Measurements from ENCODE around the gene C16orf86. TPM values are rescaled to one million over a fixed set of nuclear protein-coding genes. Genes with fewer than 3 reads are reported as not detected.
A peak's percentile ranks its signal among the peaks of the same experiment; 100 is the strongest.

The C16orf86 gene
- total RNA-seq, 1 donor from 2014 or later: 1.8 TPM

- H3K36me3 Mint-ChIP-seq (ENCODE audit: low read depth, unreplicated experiment): peaks cover 10% of the 10 kb centered on the region
- H3K4me3 Mint-ChIP-seq (ENCODE audit: unreplicated experiment): peak within 1 kb of the TSS; percentile 92
- TF ChIP-seq CTCF (IDR thresholded peaks at IDR 0.05; ENCODE audit: unreplicated experiment): no peak
- H3K27me3 Mint-ChIP-seq (ENCODE audit: unreplicated experiment): peaks cover 22% of the 10 kb centered on the region
- H3K9me3 Mint-ChIP-seq (ENCODE audit: unreplicated experiment): no peaks in the 10 kb centered on the region
- peaks cover 8% of the 10 kb centered on the region for H3K4me1 Mint-ChIP-seq (ENCODE audit: unreplicated experiment)
- peak; percentile 84 for DNase-seq (ENCODE audit: low spot score)
- peak within 1 kb of the TSS; percentile 75 for H3K27ac Mint-ChIP-seq (ENCODE audit: unreplicated experiment)
Measured at GRCh38 chr16:67660564-67661028, 6.0 kb upstream of the C16orf86 start, which contains the start of gene PARD6A. TSS of gene PARD6A (plus strand) at chr16:67660960. CDS start at chr16:67661039, 79 bp downstream.

- H3K27ac Mint-ChIP-seq (ENCODE audit: unreplicated experiment): peak overlapping the region; percentile 67
- H3K4me3 Mint-ChIP-seq (ENCODE audit: unreplicated experiment): peak overlapping the region; percentile 91
- peaks cover 19% of the 10 kb centered on the region for H3K27me3 Mint-ChIP-seq (ENCODE audit: unreplicated experiment)
Measured at GRCh38 chr16:67661101-67661761, 5.4 kb upstream of the C16orf86 start.

GRCh38 chr16:67661886-67662652 is 4.5 kb upstream of the C16orf86 start:
- peaks cover 7% of the 10 kb centered on the region for H3K36me3 Mint-ChIP-seq (ENCODE audit: low read depth, unreplicated experiment)
- no peak overlapping the region for H3K4me3 Mint-ChIP-seq (ENCODE audit: unreplicated experiment)
- peaks cover 20% of the 10 kb centered on the region for H3K27me3 Mint-ChIP-seq (ENCODE audit: unreplicated experiment)
- peaks cover 8% of the 10 kb centered on the region for H3K4me1 Mint-ChIP-seq (ENCODE audit: unreplicated experiment)
- H3K9me3 Mint-ChIP-seq (ENCODE audit: unreplicated experiment): no peaks in the 10 kb centered on the region
- TF ChIP-seq CTCF (IDR thresholded peaks at IDR 0.05; ENCODE audit: unreplicated experiment): no peak
- DNase-seq (ENCODE audit: low spot score): no peak
- H3K27ac Mint-ChIP-seq (ENCODE audit: unreplicated experiment): peak overlapping the region; percentile 52

More at GRCh38 chr16:67661101-67661761, 5.4 kb upstream of the C16orf86 start:
- no peak for TF ChIP-seq CTCF (IDR thresholded peaks at IDR 0.05; ENCODE audit: unreplicated experiment)
- Mint-ChIP-seq H3K9me3 (ENCODE audit: unreplicated experiment) (no peaks in the 10 kb centered on the region), H3K4me1 (ENCODE audit: unreplicated experiment) (peaks cover 8% of the 10 kb centered on the region), H3K36me3 (ENCODE audit: low read depth, unreplicated experiment) (peaks cover 7% of the 10 kb centered on the region)
- DNase-seq (ENCODE audit: low spot score): peak; percentile 48

GRCh38 chr16:67662653-67663010 is 4.0 kb upstream of the C16orf86 start:
- Mint-ChIP-seq H3K36me3 (ENCODE audit: low read depth, unreplicated experiment) (peaks cover 7% of the 10 kb centered on the region), H3K27me3 (ENCODE audit: unreplicated experiment) (peaks cover 21% of the 10 kb centered on the region), H3K9me3 (ENCODE audit: unreplicated experiment) (no peaks in the 10 kb centered on the region), H3K27ac (ENCODE audit: unreplicated experiment) (no peak overlapping the region), H3K4me1 (ENCODE audit: unreplicated experiment) (peaks cover 8% of the 10 kb centered on the region), H3K4me3 (ENCODE audit: unreplicated experiment) (no peak overlapping the region)
- DNase-seq (ENCODE audit: low spot score): no peak
- no peak for TF ChIP-seq CTCF (IDR thresholded peaks at IDR 0.05; ENCODE audit: unreplicated experiment)

Measured in endothelial cell (in vitro differentiated cells).